CD4-positive, alpha-beta T cell (primary cell): ENCODE measurements around the gene ID4. TPM values are rescaled to one million over a fixed set of nuclear protein-coding genes. Genes with fewer than 3 reads are reported as not detected.

ENCODE experiments used
- ATAC-seq: fragments of 200-7000 bp; cut with Tn5 transposase; one replicate; pipeline ENCODE4 v1.10.0; 2022; ENCODE audit warnings: mild to moderate bottlenecking; ENCODE audit not compliant: poor library complexity
- CTCF ChIA-PET: fragments of 350-600 bp; sonication (Branson Sonifier 250); formaldehyde crosslinking; loops from one replicate; lab custom pipeline; 2021; ENCODE audit warnings: antibody characterized with exemption, inconsistent platforms; lab: Charles Lee
- POLR2A ChIA-PET: fragments of 350-600 bp; sonication (Branson Sonifier 250); formaldehyde crosslinking; loops from one replicate; lab custom pipeline; 2021; ENCODE audit warnings: antibody characterized with exemption, inconsistent platforms; lab: Charles Lee
- DNase-seq, 14 experiments: peaks; one replicate each; pipeline ENCODE4 v3.0.0-alpha.2; 2013 to 2020; ENCODE audit warnings: mixed read lengths in 2 of 14
- H3K27ac ChIP-seq, 2 donors: one replicate each; pipeline versions ENCODE4 v1.5.1 to v1.7.0; 2013; ENCODE audit warnings: low read length in 2 of 2, low read depth in 1 of 2, mild to moderate bottlenecking in 1 of 2
- H3K27me3 ChIP-seq, 2 experiments: 1 replicate in 1 of 2; 2 replicates in 1 of 2; pipeline versions ENCODE4 v1.6.1 to v1.7.0; 2013; ENCODE audit warnings: low read length in 2 of 2, control low read depth in 1 of 2, mild to moderate bottlenecking in 1 of 2, moderate library complexity in 1 of 2; ENCODE audit not compliant: insufficient read depth in 2 of 2, control insufficient read depth in 1 of 2
- H3K36me3 ChIP-seq: one replicate; pipeline ENCODE4 v1.6.1; 2013; ENCODE audit warnings: low read length, control low read depth; ENCODE audit not compliant: insufficient read depth
- H3K4me1 ChIP-seq: one replicate; pipeline ENCODE4 v1.6.1; 2013; ENCODE audit warnings: low read length, control low read depth; ENCODE audit not compliant: insufficient read depth
- H3K4me3 ChIP-seq: one replicate; pipeline ENCODE4 v1.5.1; 2013; ENCODE audit warnings: mild to moderate bottlenecking, low read length, moderate library complexity
- H3K9me3 ChIP-seq, 2 experiments: 1 replicate in 1 of 2; 2 replicates in 1 of 2; pipeline versions ENCODE4 v1.6.1 to v1.7.0; 2013; ENCODE audit warnings: low read length in 2 of 2, mild to moderate bottlenecking in 2 of 2, control low read depth in 1 of 2, moderate library complexity in 1 of 2; ENCODE audit not compliant: control insufficient read depth in 1 of 2, insufficient read depth in 1 of 2
- H3K27ac Mint-ChIP-seq: one replicate; pipeline ENCODE4 v1.8.0; 2020; ENCODE audit warnings: mixed read lengths
- H3K27me3 Mint-ChIP-seq: one replicate; pipeline ENCODE4 v1.8.0; 2021; ENCODE audit warnings: mixed read lengths
- H3K36me3 Mint-ChIP-seq: one replicate; pipeline ENCODE4 v1.8.0; 2021; ENCODE audit warnings: low read depth, mixed read lengths
- H3K4me1 Mint-ChIP-seq: one replicate; pipeline ENCODE4 v1.8.0; 2021; ENCODE audit warnings: low read depth, mixed read lengths
- H3K4me3 Mint-ChIP-seq: one replicate; pipeline ENCODE4 v1.8.0; 2020; ENCODE audit warnings: mild to moderate bottlenecking, mixed read lengths
- H3K9me3 Mint-ChIP-seq: one replicate; pipeline ENCODE4 v1.8.0; 2020; ENCODE audit warnings: mixed read lengths
- CTCF ChIP-seq: fragments of 200-600 bp; IDR thresholded peaks from one replicate; pipeline ENCODE4 v1.8.0; 2022; ENCODE audit warnings: antibody characterized with exemption, mild to moderate bottlenecking
- intact Hi-C, 2 experiments: fragments of 100-400 bp; cut with DNase I in 1 of 2; cut with micrococcal nuclease in 1 of 2; formaldehyde crosslinking; loops; one replicate each; pipeline versions ENCODE4 v1.15.1 to v1.9.0; 2023 to 2025; cut with DNase I, micrococcal nuclease
- total RNA-seq, 174 experiments: library from RNA in 2 of 174; stranded (reverse) in 2 of 174; gene quantifications; one replicate each; pipeline ENCODE4 v1.2.3 and lab custom pipeline; 2021 to 2026

The ID4 gene
- total RNA-seq, 2 experiments from 2014 or later: not detected

- ChIA-PET CTCF (no interaction called here), POLR2A (no interaction called here)
- no peaks in the 10 kb centered on the region for H3K36me3 ChIP-seq
- Mint-ChIP-seq H3K4me1 (no peaks in the 10 kb centered on the region), H3K36me3 (no peaks in the 10 kb centered on the region), H3K27me3 (peaks cover 51% of the 10 kb centered on the region), H3K4me3 (no peak overlapping the region), H3K27ac (no peak overlapping the region), H3K9me3 (no peaks in the 10 kb centered on the region)
- intact Hi-C loops: no loop called here
- no peak overlapping the region for H3K4me3 ChIP-seq
- ATAC-seq (no peak), DNase-seq (no peak)
- TF ChIP-seq CTCF: no peak
- no peak overlapping the region for H3K27ac ChIP-seq
- no peaks in the 10 kb centered on the region for H3K9me3 ChIP-seq
- peaks cover 3 to 28% of the 10 kb centered on the region in 2 experiments for H3K27me3 ChIP-seq
- H3K4me1 ChIP-seq: no peaks in the 10 kb centered on the region
These were observed 8.3 kb downstream of the ID4 start for GRCh38 chr6:19845266-19846041.

- Mint-ChIP-seq H3K4me1 (no peaks in the 10 kb centered on the region), H3K27ac (no peak overlapping the region), H3K4me3 (no peak overlapping the region), H3K27me3 (peaks cover 27% of the 10 kb centered on the region), H3K36me3 (no peaks in the 10 kb centered on the region), H3K9me3 (no peaks in the 10 kb centered on the region)
- DNase-seq: no peak
- TF ChIP-seq CTCF: no peak
- intact Hi-C loops: no loop called here
- Histone ChIP-seq H3K9me3 (no peaks in the 10 kb centered on the region), H3K27ac (no peak overlapping the region), H3K36me3 (no peaks in the 10 kb centered on the region), H3K27me3 (peaks cover 0 to 13% of the 10 kb centered on the region in 2 experiments), H3K4me3 (no peak overlapping the region), H3K4me1 (no peaks in the 10 kb centered on the region)
- POLR2A ChIA-PET: no interaction called here
- no peak for ATAC-seq
- CTCF ChIA-PET: no interaction called here
These were observed 11.4 kb downstream of the ID4 start for GRCh38 chr6:19848465-19849029.

GRCh38 chr6:19849196-19849595 is 12.0 kb downstream of the ID4 start:
- no peak overlapping the region for H3K27ac Mint-ChIP-seq
- H3K27me3 Mint-ChIP-seq: peaks cover 26% of the 10 kb centered on the region
- H3K9me3 Mint-ChIP-seq: no peaks in the 10 kb centered on the region
- Histone ChIP-seq H3K4me3 (no peak overlapping the region), H3K36me3 (no peaks in the 10 kb centered on the region), H3K27ac (no peak overlapping the region), H3K27me3 (peaks cover 0 to 9% of the 10 kb centered on the region in 2 experiments), H3K9me3 (no peaks in the 10 kb centered on the region), H3K4me1 (no peaks in the 10 kb centered on the region)
- no peaks in the 10 kb centered on the region for H3K4me1 Mint-ChIP-seq
- H3K4me3 Mint-ChIP-seq: no peak overlapping the region
- intact Hi-C loops: no loop called here
- POLR2A ChIA-PET: no interaction called here
- H3K36me3 Mint-ChIP-seq: no peaks in the 10 kb centered on the region
- no peak for TF ChIP-seq CTCF
- CTCF ChIA-PET: no interaction called here
- ATAC-seq (no peak), DNase-seq (no peak)
